Measurements from ENCODE around the gene AOC2. TPM values are rescaled to one million over a fixed set of nuclear protein-coding genes. Genes with fewer than 3 reads are reported as not detected.
A peak's percentile ranks its signal among the peaks of the same experiment; 100 is the strongest.

Gene AOC2
- total and polyA plus RNA-seq, 2 of the 13 experiments (the other 11 are each of a cell fraction or from before 2014, with no cell fraction given), result 1.2 to 3.3 TPM

DNA sequence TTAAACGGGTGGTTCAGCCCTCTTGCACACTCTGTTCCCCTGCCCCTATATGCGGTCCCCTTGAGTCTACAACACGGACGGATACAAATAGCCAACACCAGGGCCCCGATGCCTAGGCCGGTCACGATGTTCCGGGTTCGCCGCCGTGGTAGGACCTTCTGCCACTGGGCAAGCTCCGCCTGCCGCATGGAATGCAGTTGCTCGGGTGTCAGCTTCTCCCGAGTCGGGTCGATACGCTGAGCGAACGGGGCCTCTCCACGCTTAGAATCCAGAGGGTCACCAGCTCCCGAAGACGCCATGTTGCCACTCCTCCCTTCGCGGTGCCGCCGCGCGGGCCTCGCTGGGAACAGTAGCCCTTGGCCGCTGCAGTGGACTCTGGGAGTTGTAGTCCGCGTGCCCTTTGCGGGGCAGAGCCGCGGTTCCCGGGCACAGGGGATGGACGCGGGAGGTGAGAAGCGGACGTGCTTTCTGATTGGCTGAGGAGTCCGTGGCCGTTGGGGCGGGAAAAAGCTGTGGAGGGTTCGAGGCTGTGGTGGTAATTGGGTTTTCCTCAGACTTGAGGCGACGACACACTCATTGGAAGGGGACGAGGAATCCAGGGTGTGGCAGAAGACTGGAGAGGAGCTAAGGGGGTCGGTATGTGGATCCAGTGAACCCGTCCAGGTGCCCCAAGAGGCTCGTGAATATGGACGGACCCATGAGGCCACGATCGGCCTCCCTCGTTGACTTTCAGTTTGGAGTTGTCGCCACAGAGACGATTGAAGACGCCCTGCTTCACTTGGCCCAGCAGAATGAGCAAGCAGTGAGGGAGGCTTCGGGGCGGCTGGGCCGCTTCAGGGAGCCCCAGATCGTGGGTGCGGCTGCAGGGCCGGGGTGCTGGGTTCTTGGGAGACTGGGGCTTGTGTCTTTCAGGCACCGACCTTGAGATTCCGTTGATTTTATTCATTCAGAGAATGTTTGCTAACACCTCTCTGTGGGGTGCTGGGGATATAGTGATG lies 45.7 kb upstream of the AOC2 start, which contains the start of the genes CNTD1 and COA3 (continued):
- TF ChIP-seq PAF1 (CRISPR knock-in tag; IDR thresholded peaks at IDR 0.05), result no peak
- TF ChIP-seq KAT8 (CRISPR knock-in tag; IDR thresholded peaks at IDR 0.05), result peak; percentile 93
- peak; percentile 35; the same call in 1 of the 2 replicates for TF ChIP-seq ARNTL (CRISPR knock-in tag; IDR thresholded peaks at IDR 0.05)
- TF ChIP-seq LCORL (IDR thresholded peaks at IDR 0.05), result no peak
- peak; percentile 81 for TF ChIP-seq LCORL (CRISPR knock-in tag; IDR thresholded peaks at IDR 0.05)
- TF ChIP-seq ZNF746 (CRISPR knock-in tag; IDR thresholded peaks at IDR 0.05), result no peak
- TF ChIP-seq ZNF354B (CRISPR knock-in tag; IDR thresholded peaks at IDR 0.05), result peak; percentile 92; the same call in 1 of the 2 replicates
- TF ChIP-seq ZNF607 (CRISPR knock-in tag; IDR thresholded peaks at IDR 0.05; ENCODE audit: borderline replicate concordance), result peak; percentile 89
- TF ChIP-seq MYC (CRISPR knock-in tag; IDR thresholded peaks at IDR 0.05; ENCODE audit: borderline replicate concordance), result peak; percentile 92
- TF ChIP-seq, protein P1, sequence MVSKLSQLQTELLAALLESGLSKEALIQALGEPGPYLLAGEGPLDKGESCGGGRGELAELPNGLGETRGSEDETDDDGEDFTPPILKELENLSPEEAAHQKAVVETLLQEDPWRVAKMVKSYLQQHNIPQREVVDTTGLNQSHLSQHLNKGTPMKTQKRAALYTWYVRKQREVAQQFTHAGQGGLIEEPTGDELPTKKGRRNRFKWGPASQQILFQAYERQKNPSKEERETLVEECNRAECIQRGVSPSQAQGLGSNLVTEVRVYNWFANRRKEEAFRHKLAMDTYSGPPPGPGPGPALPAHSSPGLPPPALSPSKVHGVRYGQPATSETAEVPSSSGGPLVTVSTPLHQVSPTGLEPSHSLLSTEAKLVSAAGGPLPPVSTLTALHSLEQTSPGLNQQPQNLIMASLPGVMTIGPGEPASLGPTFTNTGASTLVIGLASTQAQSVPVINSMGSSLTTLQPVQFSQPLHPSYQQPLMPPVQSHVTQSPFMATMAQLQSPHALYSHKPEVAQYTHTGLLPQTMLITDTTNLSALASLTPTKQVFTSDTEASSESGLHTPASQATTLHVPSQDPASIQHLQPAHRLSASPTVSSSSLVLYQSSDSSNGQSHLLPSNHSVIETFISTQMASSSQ (IDR thresholded peaks at IDR 0.05; ENCODE audit: low read depth), result peak; percentile 63
- TF ChIP-seq, protein P1 (CRISPR knock-in tag; IDR thresholded peaks at IDR 0.05; ENCODE audit: borderline replicate concordance), result peak; percentile 86
- peak; percentile 26; the same call in 1 of the 2 replicates for TF ChIP-seq ZNF777 (CRISPR knock-in tag; IDR thresholded peaks at IDR 0.05)
- TF ChIP-seq ZNF317 (CRISPR knock-in tag; IDR thresholded peaks at IDR 0.05), result peak; percentile 83
- peak; percentile 95 for TF ChIP-seq ZNF546 (CRISPR knock-in tag; conservative IDR thresholded peaks at IDR 0.05)
- no peak; the same call in 1 of the 2 replicates for TF ChIP-seq SETDB1 (CRISPR knock-in tag; IDR thresholded peaks at IDR 0.05; ENCODE audit: borderline replicate concordance)
- 0 out of 2 replicates have a peak, but pooled peaks have one; percentile 64 for TF ChIP-seq ELF4 (CRISPR knock-in tag; IDR thresholded peaks at IDR 0.05; ENCODE audit: borderline replicate concordance)
- TF ChIP-seq ESRRA (CRISPR knock-in tag; IDR thresholded peaks at IDR 0.05; ENCODE audit: low read depth), result peak; percentile 64; the same call in 1 of the 2 replicates
- peak; percentile 97 for TF ChIP-seq ZMYM2 (CRISPR knock-in tag; IDR thresholded peaks at IDR 0.05)
- TF ChIP-seq MED1 (CRISPR knock-in tag; IDR thresholded peaks at IDR 0.05), result 0 out of 2 replicates have a peak, but pooled peaks have one; percentile 49
- TF ChIP-seq ZNF367 (CRISPR knock-in tag; IDR thresholded peaks at IDR 0.05; ENCODE audit: borderline replicate concordance), result no peak

Measured in HepG2 (cell line).